Osteoblast (primary cell): ENCODE measurements around the gene HOXB7. TPM values are rescaled to one million over a fixed set of nuclear protein-coding genes. Genes with fewer than 3 reads are reported as not detected.

Experiments
- DNase-seq: peaks from one replicate; pipeline ENCODE4 v3.0.0; 2011; ENCODE audit warnings: low spot score, mixed read lengths; ENCODE audit not compliant: insufficient read length; ENCODE audit errors: missing footprints
- H2AFZ ChIP-seq: 2 replicates; pipeline ENCODE4 v1.6.0; 2011; ENCODE audit warnings: mild to moderate bottlenecking, low read length
- H3K27ac ChIP-seq: 2 replicates; pipeline ENCODE4 v1.5.1; 2011; ENCODE audit warnings: mild to moderate bottlenecking, low read depth, low read length, moderate library complexity
- H3K27me3 ChIP-seq: 2 replicates; pipeline ENCODE4 v1.6.0; 2012; ENCODE audit warnings: mild to moderate bottlenecking, control low read depth, inconsistent platforms, low read length, moderate library complexity; ENCODE audit not compliant: insufficient read depth
- H3K36me3 ChIP-seq: 2 replicates; pipeline ENCODE4 v1.5.1; 2011; ENCODE audit warnings: mild to moderate bottlenecking, low read length, control low read depth, moderate library complexity; ENCODE audit not compliant: insufficient read depth
- H3K4me1 ChIP-seq: 2 replicates; pipeline ENCODE4 v1.5.1; 2011; ENCODE audit warnings: mild to moderate bottlenecking, low read length, control low read depth, moderate library complexity; ENCODE audit not compliant: insufficient read depth
- H3K4me2 ChIP-seq: 2 replicates; pipeline ENCODE4 v1.6.0; 2011; ENCODE audit warnings: mild to moderate bottlenecking, low read length; ENCODE audit not compliant: insufficient read depth
- H3K4me3 ChIP-seq: fragments of 200-600 bp; sonication (generic); 3 replicates; pipeline ENCODE4 v1.5.1; 2012; ENCODE audit warnings: mild to moderate bottlenecking, low read length, inconsistent platforms; ENCODE audit not compliant: insufficient read depth
- H3K79me2 ChIP-seq: 2 replicates; pipeline ENCODE4 v1.6.0; 2012; ENCODE audit warnings: mild to moderate bottlenecking, low read length, control low read depth, inconsistent platforms; ENCODE audit not compliant: insufficient read depth
- H3K9me3 ChIP-seq: 2 replicates; pipeline ENCODE4 v1.5.1; 2011; ENCODE audit warnings: low read depth, low read length, control low read depth
- H4K20me1 ChIP-seq: 2 replicates; pipeline ENCODE4 v1.6.0; 2012; ENCODE audit warnings: mild to moderate bottlenecking, low read length, control low read depth; ENCODE audit not compliant: insufficient read depth
- total RNA-seq: library from RNA; depleted of rRNA; stranded (reverse); fragments of >200 nt; gene quantifications from 2 replicates; pipeline ENCODE4 v1.2.3, GENCODE V29; 2012
- TF ChIP-seq, protein P1 (sequence below): IDR thresholded peaks from 2 replicates; pipeline ENCODE4 v1.5.1; 2011; ENCODE audit warnings: mild to moderate bottlenecking, low read depth, low read length, moderate library complexity; ENCODE audit errors: extremely low read depth

The HOXB7 gene
- 0.36 TPM in 1 of 2 replicates, not detected in the other for total RNA-seq

DNA sequence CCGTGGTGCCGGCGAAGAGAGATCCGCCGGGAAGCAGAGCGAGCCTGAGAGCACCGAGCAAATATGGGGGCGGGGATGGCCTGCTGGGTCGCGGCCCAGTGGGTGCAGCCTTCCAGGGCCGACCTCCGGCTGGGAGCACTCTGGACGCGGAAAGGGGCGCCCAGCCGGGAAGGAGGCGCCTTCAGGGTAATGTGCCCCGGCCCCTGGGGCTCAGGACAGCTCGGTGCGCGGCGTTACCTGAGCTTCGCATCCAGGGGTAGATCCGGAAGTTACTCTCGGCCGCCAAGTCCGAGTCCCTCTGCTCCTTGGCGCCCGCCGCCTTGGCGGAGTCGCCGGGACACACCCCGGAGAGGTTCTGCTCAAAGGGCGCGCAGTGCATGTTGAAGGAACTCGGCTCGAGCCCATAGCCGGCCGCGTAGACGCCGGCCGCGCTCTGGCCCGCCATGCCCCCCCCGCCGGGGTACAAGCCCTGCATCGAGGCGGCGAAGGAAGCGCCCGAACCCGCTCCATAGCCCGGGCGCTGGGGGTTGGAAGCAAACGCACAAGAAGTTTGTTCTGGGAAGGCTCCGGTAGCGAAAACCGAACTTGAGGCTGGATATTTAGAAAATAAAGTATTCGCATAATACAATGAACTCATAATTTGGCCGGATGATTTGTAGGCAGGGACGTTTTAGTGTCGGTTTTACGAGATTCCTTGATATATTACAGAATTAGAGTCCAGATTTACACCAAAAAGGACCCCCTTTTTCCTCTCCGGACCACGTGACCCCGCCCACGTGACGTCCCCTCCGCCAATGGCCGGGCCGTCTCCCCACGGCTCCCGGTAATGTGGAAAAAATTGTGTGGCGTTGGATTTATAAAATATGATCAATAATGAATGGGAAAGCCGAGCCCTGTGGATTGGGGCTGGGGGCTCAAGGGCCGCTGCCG, at the start of gene HOXB7:
HOXB7 (minus strand) TSS at position 736 of the 930 bp plus-strand sequence; CDS start at position 637, 99 bp downstream.
- H3K27ac ChIP-seq, result no peak within 1 kb of the TSS

DNA sequence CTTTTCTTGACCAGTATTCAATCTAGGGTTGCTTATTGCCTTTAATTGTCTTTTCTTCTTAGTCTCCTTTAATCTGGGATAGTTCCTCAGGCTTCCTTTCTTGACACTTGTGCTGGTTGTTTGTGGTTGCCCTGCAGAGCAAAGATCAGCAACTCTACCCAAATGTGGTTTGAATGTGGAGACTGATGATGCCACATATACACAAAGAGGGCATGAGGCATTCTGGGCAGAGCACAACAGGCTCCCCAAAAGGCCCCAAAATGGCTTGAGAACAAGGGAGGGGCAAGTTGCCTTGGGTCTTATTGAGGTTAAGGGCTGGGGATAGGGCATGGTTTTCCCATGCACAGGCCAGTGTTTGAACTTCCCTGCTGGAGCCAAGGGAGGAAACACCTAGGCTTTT, 45.1 kb upstream of the HOXB7 start:
- peaks cover 19% of the 10 kb centered on the region for H3K27me3 ChIP-seq
- TF ChIP-seq, protein P1, sequence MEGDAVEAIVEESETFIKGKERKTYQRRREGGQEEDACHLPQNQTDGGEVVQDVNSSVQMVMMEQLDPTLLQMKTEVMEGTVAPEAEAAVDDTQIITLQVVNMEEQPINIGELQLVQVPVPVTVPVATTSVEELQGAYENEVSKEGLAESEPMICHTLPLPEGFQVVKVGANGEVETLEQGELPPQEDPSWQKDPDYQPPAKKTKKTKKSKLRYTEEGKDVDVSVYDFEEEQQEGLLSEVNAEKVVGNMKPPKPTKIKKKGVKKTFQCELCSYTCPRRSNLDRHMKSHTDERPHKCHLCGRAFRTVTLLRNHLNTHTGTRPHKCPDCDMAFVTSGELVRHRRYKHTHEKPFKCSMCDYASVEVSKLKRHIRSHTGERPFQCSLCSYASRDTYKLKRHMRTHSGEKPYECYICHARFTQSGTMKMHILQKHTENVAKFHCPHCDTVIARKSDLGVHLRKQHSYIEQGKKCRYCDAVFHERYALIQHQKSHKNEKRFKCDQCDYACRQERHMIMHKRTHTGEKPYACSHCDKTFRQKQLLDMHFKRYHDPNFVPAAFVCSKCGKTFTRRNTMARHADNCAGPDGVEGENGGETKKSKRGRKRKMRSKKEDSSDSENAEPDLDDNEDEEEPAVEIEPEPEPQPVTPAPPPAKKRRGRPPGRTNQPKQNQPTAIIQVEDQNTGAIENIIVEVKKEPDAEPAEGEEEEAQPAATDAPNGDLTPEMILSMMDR, result no peak
- no peak overlapping the region for H3K4me3 ChIP-seq
- no peaks in the 10 kb centered on the region for H3K36me3 ChIP-seq
- H3K4me1 ChIP-seq, result no peaks in the 10 kb centered on the region
- H4K20me1 ChIP-seq, result no peaks in the 10 kb centered on the region
- no peak overlapping the region for H3K27ac ChIP-seq
- DNase-seq, result no peak
- H3K79me2 ChIP-seq, result no peaks in the 10 kb centered on the region
- H3K4me2 ChIP-seq, result no peak overlapping the region
- no peak overlapping the region for H2AFZ ChIP-seq
- H3K9me3 ChIP-seq, result no peaks in the 10 kb centered on the region

More for the DNA sequence above, at the start of gene HOXB7:
- Histone ChIP-seq H3K79me2 (no peaks in the 10 kb centered on the region), H3K36me3 (no peaks in the 10 kb centered on the region), H4K20me1 (no peaks in the 10 kb centered on the region), H3K4me2 (peak within 1 kb of the TSS; percentile 61), H3K4me1 (no peaks in the 10 kb centered on the region), H3K27me3 (peaks cover 96% of the 10 kb centered on the region), H3K9me3 (no peaks in the 10 kb centered on the region), H2AFZ (no peak within 1 kb of the TSS), H3K4me3 (peak within 1 kb of the TSS; percentile 35)
- DNase-seq, result no peak
- TF ChIP-seq, protein P1, result no peak

DNA sequence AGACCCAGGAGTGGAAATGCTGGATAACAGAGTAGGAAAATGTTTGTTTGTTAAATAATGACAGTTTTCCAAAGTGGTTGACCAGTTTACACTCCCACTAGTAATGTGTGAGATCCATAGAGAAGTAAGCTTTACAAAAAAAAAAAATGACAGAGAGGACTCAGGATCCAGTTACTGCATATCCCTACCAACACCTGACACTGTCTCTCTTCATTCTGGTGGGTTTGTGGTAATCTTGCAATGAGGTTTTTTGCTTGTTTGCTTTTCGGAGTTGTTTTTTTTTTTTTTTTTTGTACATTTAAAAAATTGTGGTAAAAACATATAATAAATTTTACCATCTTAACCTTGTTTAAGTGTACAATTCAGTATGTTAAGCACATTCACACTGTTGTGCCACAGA, 38.9 kb upstream of the HOXB7 start:
- Histone ChIP-seq H3K4me2 (no peak overlapping the region), H3K79me2 (no peaks in the 10 kb centered on the region), H4K20me1 (no peaks in the 10 kb centered on the region), H3K27ac (no peak overlapping the region), H3K9me3 (no peaks in the 10 kb centered on the region), H3K36me3 (no peaks in the 10 kb centered on the region), H2AFZ (no peak overlapping the region), H3K4me3 (no peak overlapping the region), H3K4me1 (peaks cover 3% of the 10 kb centered on the region), H3K27me3 (peaks cover 60% of the 10 kb centered on the region)
- TF ChIP-seq, protein P1, result no peak
- DNase-seq, result no peak

GRCh38 chr17:48647963-48648245, 37.1 kb upstream of the HOXB7 start:
- no peaks in the 10 kb centered on the region for H3K79me2 ChIP-seq
- DNase-seq, result no peak
- no peak overlapping the region for H3K4me3 ChIP-seq
- peak overlapping the region; percentile 75 for H3K4me2 ChIP-seq
- H3K36me3 ChIP-seq, result no peaks in the 10 kb centered on the region
- H3K4me1 ChIP-seq, result peaks cover 3% of the 10 kb centered on the region
- TF ChIP-seq, protein P1, result no peak
- peaks cover 77% of the 10 kb centered on the region for H3K27me3 ChIP-seq
- H3K9me3 ChIP-seq, result no peaks in the 10 kb centered on the region
- no peaks in the 10 kb centered on the region for H4K20me1 ChIP-seq
- no peak overlapping the region for H2AFZ ChIP-seq
- no peak overlapping the region for H3K27ac ChIP-seq
